GM11168 (cell line): Measurements from ENCODE around the gene MORN5.

Experiments
- in situ Hi-C: fragments of 300-500 bp; cut with MboI; formaldehyde crosslinking; loops from one replicate; pipeline ENCODE4 v1.12.0; 2022; ENCODE audit warnings: low sequenced_read_pairs; ENCODE audit not compliant: unreplicated experiment

The MORN5 gene

DNA sequence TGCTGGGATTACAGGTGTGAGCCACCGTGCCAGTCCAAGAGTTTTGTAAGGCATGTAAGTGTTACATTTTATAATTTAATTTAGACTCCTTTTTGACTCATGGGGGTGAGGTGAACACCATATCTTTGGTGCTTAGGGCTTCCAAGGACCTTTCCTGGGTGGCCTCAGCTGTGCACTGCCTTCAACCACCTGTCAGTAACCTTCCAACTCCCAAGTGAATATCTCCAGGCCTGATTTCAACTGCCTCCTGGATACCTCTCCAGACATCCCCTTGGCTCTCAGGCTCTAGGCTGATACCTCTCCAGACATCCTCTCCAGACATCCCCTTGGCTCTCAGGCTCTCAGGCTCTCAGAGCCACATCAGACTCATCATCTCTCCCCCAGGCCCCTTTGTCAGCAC lies 35.7 kb upstream of the MORN5 start:
- in situ Hi-C loops = loop anchor here (5.0 kb wide), 1 partner anchor 228 kb away; no protein-coding TSS in a partner anchor

DNA sequence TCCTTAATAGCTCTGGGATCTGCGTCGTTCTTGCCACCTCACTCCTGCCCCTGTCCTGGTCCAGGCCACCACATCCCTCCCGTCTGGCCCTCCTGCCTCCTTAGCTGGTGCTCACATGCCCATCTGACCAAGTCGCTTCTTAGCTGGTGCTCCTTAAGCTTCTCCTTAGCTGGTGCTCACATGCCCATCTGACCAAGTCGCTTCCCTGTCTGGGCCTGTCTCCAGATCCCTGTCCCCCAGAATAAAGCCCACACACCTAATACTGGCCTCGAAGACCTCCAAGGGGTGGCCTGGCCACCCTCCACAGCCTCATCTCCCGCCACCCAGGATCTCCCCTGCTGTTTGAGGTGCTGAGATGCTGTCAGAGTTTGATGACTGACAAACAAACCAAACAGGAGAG lies 35.2 kb upstream of the MORN5 start:
- in situ Hi-C loops = loop anchor here (5.0 kb wide), 1 partner anchor 228 kb away; no protein-coding TSS in a partner anchor

DNA sequence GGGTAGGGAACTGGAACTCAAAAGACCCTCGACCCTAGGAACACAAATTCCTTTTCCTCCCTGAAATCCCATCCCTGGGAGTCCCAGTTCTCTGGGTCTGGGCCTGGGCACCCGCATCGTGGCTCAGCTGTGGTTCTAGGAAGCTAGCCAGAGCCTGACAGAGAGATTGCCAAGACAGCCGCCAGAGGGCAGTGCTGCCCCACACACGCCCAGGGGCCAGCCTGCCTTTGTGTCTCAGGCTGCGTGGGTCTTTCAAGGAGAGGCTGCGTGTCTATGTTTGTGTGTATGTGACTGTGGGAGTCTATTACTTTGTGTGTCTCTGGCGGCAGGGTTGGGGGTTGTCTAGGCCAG lies 34.6 kb upstream of the MORN5 start:
- in situ Hi-C loops = loop anchor here (25.0 kb wide), 1 partner anchor 687 kb away; the partner anchor contains the start of gene OR1K1

DNA sequence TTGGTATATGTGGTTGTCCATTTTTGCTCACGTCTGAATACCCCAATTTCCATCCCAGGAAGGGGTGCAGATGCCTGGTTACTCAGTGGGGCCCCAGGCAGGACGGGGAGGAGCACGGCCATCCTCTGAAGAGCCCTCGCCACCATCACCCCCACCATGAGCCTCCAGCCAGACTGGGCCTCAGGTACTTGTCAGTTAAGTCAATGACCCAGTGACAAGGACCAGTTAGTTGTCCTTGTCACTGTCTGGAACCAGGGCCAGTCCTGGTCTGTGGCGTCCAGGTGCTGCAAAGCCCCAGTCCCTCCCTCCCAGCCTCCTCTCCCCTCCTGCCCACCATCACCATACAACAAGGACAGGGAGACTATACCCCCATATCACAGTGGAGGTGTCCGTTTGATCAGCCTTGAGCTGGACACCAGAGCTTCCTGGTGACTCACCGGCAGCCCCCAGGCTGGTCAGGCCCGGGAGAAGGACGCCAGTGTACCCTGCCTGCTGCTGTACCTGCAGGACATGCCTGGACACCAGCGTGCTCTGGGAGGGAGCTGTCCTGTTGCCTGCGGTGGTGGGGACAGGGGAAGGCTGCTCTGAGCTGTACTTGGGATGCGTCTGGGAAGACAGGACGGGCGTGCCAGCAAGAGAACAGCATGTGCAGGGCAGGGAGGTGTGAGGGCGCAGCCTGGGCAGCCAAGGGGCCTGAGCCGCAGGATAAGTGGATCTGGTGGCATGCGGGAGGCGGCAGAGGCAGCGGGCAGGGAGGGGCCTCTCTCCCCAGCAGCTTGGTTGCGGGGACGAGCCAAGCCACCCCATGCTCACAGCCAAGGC lies 34.0 kb upstream of the MORN5 start:
- in situ Hi-C loops = loop anchor here (25.0 kb wide), 1 partner anchor 687 kb away; the partner anchor contains the start of gene OR1K1

DNA sequence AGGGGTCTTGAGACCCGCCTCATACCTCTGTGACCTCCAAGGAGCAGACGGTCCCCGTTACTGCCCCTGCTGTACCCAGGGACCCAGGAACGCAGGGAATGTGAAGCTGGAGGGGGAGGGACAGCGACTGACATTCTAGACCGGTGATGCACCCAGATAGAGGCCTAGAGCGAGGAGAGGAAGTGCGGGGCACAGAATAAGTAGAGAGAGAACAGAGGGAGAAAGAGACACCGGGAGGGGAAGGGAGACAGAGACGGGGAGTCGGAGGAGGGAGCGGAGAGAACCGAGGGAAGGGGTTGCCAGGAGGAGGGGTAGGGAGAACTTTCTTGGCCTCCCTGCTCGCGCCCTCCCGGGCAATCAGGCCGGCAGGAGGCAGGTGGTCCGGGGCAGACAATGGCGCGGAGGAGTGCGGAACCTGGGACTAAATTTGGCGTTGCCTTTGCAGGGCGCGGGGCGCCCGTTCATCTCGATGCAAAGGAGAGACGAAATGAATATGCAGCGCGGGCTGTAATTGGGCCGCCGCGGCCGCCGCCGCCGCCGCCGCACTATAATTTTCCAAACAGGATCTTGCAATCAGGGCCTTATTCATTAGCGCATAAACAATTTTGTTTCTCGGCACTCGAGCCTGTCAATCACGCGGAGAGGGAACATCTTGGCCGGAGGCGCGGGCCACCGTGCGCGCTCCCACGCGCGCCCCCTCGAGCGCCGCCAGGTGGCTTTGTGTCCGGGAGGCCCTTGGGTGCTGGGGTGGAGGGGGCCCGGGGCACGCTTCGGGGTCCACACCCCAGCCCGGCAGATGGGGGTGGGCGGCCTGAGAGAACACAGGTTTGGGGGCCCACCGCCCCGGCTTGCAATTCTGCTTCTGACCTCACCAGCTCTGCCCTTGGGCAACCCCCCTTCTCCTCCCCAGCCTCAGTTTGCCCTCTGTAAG lies 33.1 kb upstream of the MORN5 start:
- in situ Hi-C loops = loop anchor here (25.0 kb wide), 1 partner anchor 686 kb away; the partner anchor contains the start of gene OR1K1

DNA sequence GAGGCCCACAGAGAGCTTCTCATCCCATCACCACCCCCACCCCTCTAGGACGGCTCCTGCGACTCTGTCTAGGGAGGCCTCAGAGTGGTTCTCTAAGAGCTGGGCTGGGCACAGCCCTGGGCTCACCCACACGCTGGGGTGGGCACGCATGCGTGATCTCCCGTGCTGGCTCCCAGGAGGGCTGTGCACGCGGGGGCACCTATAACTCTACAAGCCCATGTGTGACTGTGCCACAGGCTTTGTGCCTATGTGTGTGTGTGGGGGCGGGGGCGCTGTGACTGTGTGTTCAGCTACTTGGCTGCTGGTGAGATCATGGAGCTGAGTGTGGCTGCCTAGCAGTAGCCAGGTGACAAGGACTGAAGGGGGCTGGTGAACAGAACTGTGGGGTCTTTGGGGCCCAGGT lies 32.3 kb upstream of the MORN5 start:
- in situ Hi-C loops = loop anchor here (25.0 kb wide), 1 partner anchor 685 kb away; the partner anchor contains the start of gene OR1K1

DNA sequence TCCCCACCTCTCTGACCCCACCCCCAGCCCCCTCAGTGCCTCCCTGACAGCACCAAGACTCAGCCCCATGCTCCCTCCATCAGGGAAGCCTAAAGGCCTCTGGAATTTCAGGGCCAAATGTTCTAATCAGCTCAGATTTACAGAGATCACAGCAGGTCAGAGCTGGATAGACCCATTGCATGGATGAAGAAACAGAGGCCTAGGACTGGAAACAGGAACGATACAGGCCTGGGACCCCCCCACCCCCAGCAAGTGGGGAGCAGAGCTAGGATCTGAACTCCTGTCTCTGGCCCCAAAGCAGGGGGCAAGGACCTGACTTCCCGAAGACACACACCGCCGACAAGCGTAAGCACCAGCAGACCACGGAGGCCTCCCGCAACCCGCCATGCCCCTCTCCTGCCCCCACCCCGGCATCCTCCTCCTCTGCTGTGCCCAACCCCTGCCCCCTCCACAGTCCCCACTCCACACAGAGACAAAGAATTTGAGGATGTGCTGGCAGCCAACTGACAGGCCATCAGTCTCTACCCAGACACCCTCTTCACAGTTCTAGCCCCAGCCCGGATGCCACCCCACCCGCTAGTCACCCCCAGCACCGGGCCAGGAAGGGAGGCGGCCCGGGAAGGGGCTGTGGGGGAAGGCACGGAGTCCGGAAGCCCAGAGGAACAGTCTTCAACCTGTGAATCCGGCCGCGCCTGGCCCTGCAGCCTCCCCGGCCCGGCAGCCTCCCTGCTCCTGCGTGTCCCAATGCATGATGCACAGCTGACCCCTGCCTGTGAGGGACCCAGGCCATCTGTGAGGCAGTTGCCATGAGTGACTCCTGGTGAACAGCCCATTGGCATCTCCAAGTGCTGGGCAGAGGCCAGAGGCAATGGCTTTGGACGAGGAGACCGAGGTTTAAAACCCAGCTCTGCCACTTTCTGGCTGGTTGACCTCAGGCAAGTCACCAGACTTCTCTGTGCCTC lies 31.4 kb upstream of the MORN5 start:
- in situ Hi-C loops = loop anchor here (25.0 kb wide), 1 partner anchor 684 kb away; the partner anchor contains the start of gene OR1K1

DNA sequence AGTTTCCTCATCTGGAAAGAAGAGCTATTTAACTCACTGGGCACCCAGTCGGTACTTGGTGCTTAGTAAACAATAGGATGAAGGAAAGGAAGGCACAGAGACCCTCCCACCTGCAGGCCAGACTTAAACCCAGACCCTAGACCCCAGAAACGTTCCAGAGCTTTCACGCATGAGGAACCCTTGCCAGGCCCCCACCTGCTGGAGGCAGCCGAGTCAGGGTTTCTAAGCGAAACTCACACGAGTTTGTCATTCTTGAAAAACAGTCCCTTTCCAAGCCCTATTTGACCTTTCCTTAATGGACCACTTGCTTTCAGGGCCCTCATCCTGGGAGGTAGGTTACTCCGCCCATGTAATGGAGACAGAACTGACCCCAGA lies 30.8 kb upstream of the MORN5 start:
- in situ Hi-C loops = loop anchor here (25.0 kb wide), 1 partner anchor 683 kb away; the partner anchor contains the start of gene OR1K1

DNA sequence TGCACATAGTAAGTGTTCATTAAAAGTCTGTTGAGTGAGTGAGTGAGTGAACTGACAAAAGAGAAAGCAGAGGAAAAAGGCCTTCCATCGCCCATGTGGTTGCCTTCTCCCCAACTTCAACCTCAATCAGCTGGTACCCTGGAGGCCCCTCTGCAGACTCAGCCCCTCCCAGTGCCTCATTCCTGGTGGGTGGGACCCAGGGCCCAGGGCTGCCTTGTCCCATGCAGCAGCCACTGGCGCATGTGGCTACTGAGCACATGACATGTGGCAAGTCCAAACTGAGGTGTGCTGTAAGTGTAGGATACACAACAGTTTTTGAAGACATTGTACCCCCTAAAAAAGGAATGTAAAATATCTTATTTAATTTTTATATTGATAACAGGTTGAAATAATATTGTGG lies 29.7 kb upstream of the MORN5 start:
- in situ Hi-C loops = loop anchor here (25.0 kb wide), 1 partner anchor 682 kb away; the partner anchor contains the start of gene OR1K1

DNA sequence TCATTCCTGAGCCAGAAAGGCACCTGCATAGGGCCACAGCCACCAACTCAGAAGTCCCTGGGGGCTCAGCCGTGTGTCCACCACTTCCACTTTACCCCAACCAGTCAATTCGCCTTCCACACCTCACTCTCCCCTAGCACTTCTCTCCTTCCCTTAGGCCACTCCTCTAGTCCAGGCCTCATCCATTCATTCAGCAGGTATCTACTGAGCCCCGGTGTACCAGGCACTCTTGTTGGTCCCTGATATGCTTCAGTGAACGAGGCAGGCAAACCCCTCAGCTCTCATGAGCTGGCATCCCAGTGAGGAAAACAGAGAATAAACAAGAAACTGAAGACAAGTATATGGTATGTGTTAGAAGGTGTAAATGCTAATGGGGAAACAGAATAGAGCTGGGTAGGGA lies 28.9 kb upstream of the MORN5 start:
- in situ Hi-C loops = loop anchor here (25.0 kb wide), 1 partner anchor 681 kb away; the partner anchor contains the start of gene OR1K1

DNA sequence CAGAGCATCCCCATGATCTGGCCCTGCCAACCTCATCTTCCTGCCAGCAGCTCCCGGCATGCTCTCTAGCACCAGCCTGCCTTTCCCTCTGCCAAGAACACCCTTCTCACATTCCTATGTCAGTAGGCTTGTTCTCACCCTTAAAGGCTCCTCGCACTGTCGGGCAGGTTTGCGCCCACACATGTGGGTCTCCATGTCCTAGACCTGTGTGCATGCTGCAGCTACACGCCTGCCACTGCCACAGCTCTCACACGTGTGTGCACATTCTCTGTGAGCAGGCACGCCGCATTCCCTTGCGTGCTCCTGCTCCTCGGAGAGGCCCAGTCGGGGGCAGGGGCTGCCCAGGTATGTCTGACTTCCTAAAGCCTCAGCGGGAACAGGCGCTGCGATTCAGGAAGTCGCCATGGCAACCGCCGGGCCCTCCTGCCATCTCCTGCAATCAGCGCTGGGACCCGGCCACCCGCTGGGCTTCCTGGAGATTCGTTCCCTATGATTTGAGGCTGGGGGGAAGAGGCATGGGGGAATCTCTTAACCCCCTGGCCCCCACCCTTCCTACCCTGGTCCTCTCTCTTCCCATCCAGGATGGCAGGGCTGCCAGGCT lies 28.2 kb upstream of the MORN5 start:
- in situ Hi-C loops = loop anchor here (25.0 kb wide), 1 partner anchor 681 kb away; the partner anchor contains the start of gene OR1K1

DNA sequence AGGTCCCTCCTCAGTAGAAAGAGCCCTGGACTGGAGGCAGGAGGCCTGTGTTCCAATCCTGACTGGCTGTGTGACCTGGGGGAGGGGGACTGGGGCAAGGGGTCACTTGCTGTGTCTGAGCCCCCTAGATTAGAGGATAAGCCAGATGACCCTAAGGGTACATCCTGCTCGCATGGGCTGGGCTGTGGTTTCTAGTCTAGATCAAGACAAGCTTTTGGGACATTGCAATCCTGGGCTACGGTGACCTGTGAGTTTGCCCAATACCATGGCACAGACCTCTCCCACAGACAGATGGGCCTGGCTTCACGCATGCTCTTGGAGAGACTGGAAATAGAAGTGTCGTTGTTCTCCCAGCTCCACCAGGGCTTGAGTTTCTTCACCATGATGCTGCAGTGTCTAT lies 27.2 kb upstream of the MORN5 start:
- in situ Hi-C loops = loop anchor here (25.0 kb wide), 1 partner anchor 680 kb away; the partner anchor contains the start of gene OR1K1

DNA sequence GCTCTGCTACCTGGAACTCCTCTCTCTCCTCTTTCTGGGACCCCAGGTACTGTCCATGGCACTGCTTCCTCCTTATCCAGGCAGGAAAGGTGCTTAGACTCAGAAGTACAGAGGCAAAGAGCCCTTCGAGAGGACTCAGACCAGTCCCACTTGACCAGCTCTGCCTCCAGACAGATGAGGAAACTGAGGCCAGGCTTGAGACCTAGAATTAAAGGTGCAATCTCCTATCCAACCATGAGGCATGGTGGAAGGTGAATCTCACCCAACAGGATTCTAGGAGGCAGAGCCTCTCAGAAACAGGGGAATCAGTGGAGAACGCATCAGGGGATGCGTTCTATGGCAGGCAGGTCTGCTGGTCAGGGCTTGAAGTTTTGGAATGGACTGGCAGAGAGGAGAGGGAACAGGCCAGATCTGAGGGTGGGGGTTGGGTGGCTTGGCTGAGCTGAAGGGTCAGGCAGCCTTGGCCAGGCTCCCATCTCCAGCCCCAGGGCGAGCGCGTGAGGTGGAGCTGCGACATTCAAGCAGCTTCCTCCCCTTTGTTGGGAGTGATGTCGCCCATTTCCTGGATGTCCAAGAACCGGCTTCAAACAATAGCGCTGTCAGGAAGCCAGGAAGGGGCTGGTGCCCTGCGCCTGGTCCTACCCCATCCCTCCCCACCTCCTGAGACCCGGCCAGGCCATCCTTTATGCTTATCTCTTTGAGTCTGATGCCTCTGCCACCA lies 26.3 kb upstream of the MORN5 start:
- in situ Hi-C loops = loop anchor here (25.0 kb wide), 1 partner anchor 679 kb away; the partner anchor contains the start of gene OR1K1

DNA sequence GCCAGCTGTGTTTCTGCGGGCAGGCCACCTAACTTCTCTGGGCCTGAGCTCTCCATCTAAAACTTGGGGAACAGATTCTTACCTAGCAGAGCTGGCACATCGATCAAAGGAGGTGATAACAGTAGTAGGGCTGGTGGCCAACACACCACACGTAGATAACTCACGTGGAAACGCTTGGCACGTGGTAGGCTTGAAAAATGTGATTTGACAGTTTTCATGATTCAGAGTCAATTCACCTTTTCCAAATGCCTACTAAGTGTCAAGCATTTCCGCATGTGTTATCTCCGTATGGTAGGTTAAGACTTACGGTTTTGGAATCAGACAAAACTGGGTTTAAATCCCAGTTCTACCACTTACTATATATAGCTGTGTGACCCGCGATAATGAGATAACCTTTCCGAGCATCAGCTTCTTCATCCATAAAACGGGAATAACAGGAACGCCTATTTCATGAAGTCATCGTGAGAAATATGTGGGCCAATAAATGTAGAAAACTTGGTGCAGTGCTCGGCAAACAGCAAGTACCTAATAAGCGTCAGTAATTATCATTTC lies 25.6 kb upstream of the MORN5 start:
- in situ Hi-C loops = loop anchor here (25.0 kb wide), 1 partner anchor 678 kb away; the partner anchor contains the start of gene OR1K1

DNA sequence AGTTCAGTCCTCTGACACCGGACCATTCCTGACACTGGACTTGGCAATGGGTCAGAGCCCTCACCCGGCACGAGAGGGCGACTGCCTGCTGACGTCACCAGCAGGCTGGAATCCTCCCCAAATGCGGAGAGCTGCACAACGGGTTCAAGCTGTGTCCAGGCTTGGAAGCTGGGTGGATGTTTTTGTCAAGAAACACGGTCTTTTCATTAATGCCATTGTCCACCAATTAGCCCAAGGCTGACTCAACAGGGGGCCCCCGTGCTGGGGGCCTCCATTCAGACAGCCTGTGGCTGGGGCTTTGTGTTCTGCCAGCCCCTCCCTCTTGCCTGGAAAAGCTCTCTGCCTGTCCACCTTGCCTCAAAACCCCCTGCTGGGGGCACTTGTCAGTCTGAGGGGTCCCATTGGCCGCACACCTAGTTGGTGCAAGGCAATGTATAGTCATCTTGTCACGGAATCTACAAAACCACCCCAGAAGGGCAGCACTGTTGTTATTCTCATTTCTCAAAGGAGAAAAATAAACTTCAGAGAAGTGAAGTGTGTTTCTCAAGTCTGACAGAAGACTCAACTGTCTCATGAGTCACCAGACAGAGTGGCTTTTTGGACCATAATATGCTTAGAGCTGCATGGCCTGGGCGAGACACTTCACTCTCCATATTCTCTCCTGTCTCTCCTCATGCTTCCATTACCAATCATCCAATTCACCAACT lies 24.7 kb upstream of the MORN5 start:
- in situ Hi-C loops = loop anchor here (25.0 kb wide), 1 partner anchor 677 kb away; the partner anchor contains the start of gene OR1K1

DNA sequence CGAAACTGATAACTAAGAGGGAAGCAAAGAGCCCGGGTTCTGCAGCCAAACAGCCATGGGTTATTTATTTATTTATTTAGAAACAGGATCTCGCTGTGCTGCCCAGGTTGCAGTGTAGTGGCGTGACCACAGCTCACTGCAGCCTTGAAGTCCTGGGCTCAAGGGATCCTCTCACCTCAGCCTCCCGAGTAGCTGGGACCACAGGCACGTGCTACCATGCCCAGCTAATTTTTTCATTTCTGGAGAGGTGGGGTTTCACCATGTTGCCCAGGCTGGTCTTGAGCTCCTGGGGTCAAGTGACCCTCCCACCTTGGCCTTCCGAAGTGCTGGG lies 24.2 kb upstream of the MORN5 start:
- in situ Hi-C loops = loop anchor here (25.0 kb wide), 1 partner anchor 677 kb away; the partner anchor contains the start of gene OR1K1
